Measurements from ENCODE around the gene CASP2. TPM values are rescaled to one million over a fixed set of nuclear protein-coding genes. Genes with fewer than 3 reads are reported as not detected.

Gene CASP2
- total RNA-seq, 4 donors from 2014 or later = 8.8 to 24.6 (median 12.2) TPM

DNA sequence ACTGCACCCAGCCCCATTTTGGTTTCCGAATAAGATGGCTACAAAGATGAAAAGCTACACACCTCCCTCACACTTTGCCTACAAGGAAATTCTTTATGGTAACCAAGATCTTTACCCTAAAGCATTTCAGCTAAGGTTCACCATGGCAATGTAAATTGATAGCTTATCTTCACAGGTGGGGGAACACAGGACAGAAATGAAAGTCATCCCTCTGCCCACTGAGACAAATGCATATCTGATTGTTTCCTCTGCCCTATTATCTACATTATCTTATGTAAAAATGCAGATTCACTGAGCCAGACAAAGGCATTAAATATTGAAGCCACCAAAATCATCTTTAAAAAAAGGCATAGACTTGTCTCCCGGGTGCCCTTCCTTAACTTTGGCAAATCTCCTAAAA, 6.6 kb upstream of the CASP2 start:
- TF ChIP-seq POLR2A (IDR thresholded peaks at IDR 0.05) = no peak
- TF ChIP-seq, protein P1, sequence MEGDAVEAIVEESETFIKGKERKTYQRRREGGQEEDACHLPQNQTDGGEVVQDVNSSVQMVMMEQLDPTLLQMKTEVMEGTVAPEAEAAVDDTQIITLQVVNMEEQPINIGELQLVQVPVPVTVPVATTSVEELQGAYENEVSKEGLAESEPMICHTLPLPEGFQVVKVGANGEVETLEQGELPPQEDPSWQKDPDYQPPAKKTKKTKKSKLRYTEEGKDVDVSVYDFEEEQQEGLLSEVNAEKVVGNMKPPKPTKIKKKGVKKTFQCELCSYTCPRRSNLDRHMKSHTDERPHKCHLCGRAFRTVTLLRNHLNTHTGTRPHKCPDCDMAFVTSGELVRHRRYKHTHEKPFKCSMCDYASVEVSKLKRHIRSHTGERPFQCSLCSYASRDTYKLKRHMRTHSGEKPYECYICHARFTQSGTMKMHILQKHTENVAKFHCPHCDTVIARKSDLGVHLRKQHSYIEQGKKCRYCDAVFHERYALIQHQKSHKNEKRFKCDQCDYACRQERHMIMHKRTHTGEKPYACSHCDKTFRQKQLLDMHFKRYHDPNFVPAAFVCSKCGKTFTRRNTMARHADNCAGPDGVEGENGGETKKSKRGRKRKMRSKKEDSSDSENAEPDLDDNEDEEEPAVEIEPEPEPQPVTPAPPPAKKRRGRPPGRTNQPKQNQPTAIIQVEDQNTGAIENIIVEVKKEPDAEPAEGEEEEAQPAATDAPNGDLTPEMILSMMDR (IDR thresholded peaks at IDR 0.05) = no peak
- Histone ChIP-seq H3K27ac (no peak overlapping the region), H3K27me3 (no peaks in the 10 kb centered on the region), H3K36me3 (no peaks in the 10 kb centered on the region), H3K4me1 (peaks cover 14 to 18% (median 15%) of the 10 kb centered on the region in 3 donors), H3K4me3 (no peak overlapping the region), H3K9me3 (no peaks in the 10 kb centered on the region)
- WGBS, 2 donors = 84 to 87% methylated on average over 2 of the region's 2 CpGs
- intact Hi-C loops (cut with DNase I) = no loop called here
- no peak for DNase-seq

- TF ChIP-seq, protein P1 (IDR thresholded peaks at IDR 0.05) = no peak
- no peak for TF ChIP-seq POLR2A (IDR thresholded peaks at IDR 0.05)
- no peak overlapping the region for H3K27ac ChIP-seq
- WGBS, 2 donors = 87 to 89% methylated on average over 8 of the region's 8 CpGs
- no peaks in the 10 kb centered on the region for H3K36me3 ChIP-seq
- peaks cover 15 to 20% (median 16%) of the 10 kb centered on the region in 3 donors for H3K4me1 ChIP-seq
- intact Hi-C loops (cut with DNase I) = no loop called here
- no peak for DNase-seq
- no peak overlapping the region for H3K4me3 ChIP-seq
- no peaks in the 10 kb centered on the region for H3K27me3 ChIP-seq
- H3K9me3 ChIP-seq = no peaks in the 10 kb centered on the region
Observed at GRCh38 chr7:143282124-143282523, 6.0 kb upstream of the CASP2 start.

DNA sequence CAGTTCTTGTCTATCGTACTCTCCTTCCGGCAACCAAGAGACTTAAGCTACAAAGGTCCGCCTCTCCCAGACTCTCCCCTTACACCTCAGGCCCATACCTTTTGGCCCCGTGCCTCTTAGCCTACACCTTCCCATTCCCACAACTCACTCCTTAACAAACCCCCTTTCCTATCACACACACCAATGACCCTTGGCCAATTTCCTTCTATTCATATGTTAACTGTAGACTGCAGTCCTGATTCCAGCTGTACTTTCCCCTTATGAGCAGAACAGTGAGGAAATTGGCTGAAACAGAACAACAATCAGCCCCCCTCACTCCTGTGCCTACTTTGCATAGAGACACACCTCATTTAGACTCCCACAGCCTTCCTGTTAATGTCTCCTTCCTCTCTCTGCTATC, 4.8 kb upstream of the CASP2 start:
- Histone ChIP-seq H3K4me3 (no peak overlapping the region), H3K36me3 (no peaks in the 10 kb centered on the region), H3K27ac (no peak overlapping the region), H3K9me3 (no peaks in the 10 kb centered on the region), H3K4me1 (peaks cover 15 to 28% (median 23%) of the 10 kb centered on the region in 3 donors), H3K27me3 (no peaks in the 10 kb centered on the region)
- TF ChIP-seq, protein P1 (IDR thresholded peaks at IDR 0.05) = no peak
- TF ChIP-seq POLR2A (IDR thresholded peaks at IDR 0.05) = no peak
- intact Hi-C loops (cut with DNase I) = no loop called here
- DNase-seq = no peak
- WGBS, 2 donors = 77 to 78% methylated on average over 4 of the region's 4 CpGs

- intact Hi-C loops (cut with DNase I) = no loop called here
- WGBS, 2 donors = 65 to 75% methylated on average over 11 to 15 of the region's 19 CpGs
- H3K4me3 ChIP-seq = peak within 1 kb of the TSS in 2 of 4 donors; percentile 5 to 8
- TF ChIP-seq POLR2A (IDR thresholded peaks at IDR 0.05) = no peak
- H3K27ac ChIP-seq = peak within 1 kb of the TSS in 1 of 4 donors; percentile 9
- H3K36me3 ChIP-seq = no peaks in the 10 kb centered on the region
- H3K9me3 ChIP-seq = no peaks in the 10 kb centered on the region
- no peaks in the 10 kb centered on the region for H3K27me3 ChIP-seq
- H3K4me1 ChIP-seq = peaks cover 14 to 27% (median 21%) of the 10 kb centered on the region in 3 donors
- DNase-seq = no peak
Observed at GRCh38 chr7:143284591-143285469, 3.3 kb upstream of the CASP2 start, which contains the start of gene TMEM139. TMEM139 (plus strand) TSS chr7:143284958; CDS start chr7:143285958, 1,000 bp downstream.

- no peak for TF ChIP-seq POLR2A (IDR thresholded peaks at IDR 0.05)
- TF ChIP-seq, protein P1 (IDR thresholded peaks at IDR 0.05) = no peak
- DNase-seq = no peak
- no peaks in the 10 kb centered on the region for H3K36me3 ChIP-seq
- H3K9me3 ChIP-seq = no peaks in the 10 kb centered on the region
- H3K4me3 ChIP-seq = no peak overlapping the region
- H3K27ac ChIP-seq = peak overlapping the region in 1 of 4 donors; percentile 9
- intact Hi-C loops (cut with DNase I) = no loop called here
- peaks cover 14 to 27% (median 16%) of the 10 kb centered on the region in 3 donors for H3K4me1 ChIP-seq
- H3K27me3 ChIP-seq = no peaks in the 10 kb centered on the region
- 39 to 59% methylated on average over 2 of the region's 3 CpGs for WGBS, 2 donors
Observed at GRCh38 chr7:143285470-143285778, 2.7 kb upstream of the CASP2 start.

Measured in esophagus squamous epithelium (tissue), 5 donors.